ENCODE measurements around the gene MTCL3.
"Not testable (repeated sequence)": the region's sequence is repeated elsewhere in the genome, so short reads cannot be mapped to it uniquely, and the experiment has no call there.

The MTCL3 gene

DNA sequence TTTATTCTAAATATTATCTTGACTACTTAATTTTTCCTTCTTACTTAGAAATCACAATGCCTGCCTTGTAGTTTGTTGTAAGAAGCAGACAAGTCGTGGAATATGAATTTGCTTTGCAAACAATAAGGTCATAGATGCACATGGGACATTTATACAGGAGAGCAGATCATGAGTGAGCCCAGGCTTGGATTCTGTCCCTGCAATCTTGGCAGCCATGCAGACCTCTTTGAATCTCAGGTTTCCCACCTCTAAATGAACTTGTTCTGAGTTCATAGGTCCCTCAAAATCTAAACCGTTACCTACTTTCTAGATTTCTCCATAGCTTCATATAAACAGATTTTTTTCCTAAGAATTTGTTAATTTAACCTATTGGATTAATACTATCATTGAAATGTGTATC is 79.4 kb downstream of the MTCL3 start:
- FAIRE-seq (no peak), DNase-seq (ENCODE audit: insufficient read length, low spot score) (no peak)

DNA sequence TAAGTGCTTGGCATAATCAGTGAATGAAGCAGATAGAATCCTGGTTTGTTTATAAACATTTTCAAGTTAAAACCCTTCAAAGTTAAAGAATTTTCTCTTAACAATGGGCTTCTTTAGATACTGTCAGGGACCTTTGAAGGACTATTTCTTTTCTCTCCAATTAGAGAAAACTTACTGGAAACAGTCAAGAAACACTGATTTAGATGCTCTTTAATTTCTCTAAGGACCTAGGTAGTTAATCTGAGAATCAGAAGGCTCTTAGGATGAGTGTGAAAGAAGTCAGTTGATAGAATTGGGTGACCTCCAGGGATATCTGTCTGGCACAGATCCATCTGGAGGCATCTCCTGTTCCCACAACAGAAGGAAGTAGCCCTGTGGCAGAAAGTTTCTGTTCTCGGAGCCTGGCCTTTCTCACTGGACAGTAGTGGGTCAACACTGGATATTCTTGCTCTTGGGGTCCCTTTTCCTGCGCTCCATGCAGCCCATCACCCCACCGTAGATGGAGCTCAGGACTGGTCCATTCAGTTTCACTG is 82.5 kb downstream of the MTCL3 start:
- no peak for FAIRE-seq
- DNase-seq (ENCODE audit: insufficient read length, low spot score): no peak

DNA sequence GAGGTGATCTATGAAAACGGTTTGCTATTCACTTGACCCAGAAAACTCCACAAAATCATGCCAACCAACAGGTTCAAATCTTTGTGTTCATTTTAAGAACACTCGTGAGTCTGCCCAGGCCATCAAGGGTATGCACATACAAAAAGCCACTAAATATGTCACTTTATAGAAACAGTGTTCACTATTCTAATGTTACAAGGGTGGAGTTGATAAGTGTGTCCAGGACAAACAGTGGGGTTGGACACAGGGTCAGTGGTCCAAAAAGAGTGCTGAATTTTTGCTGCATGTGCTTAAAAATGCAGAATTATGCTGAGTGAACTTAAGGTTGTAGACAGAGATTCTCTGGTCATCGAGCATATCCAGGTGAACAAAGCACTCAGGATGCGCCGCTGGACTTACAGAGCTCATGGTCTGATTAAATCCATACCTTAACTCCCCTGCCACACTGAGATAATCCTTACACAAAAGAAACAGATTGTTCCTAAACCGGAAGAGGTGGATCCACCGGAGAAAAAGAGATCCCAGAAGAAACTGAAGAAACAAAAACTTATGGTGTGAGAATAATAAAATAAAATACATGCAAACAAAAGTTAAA is 83.4 kb downstream of the MTCL3 start:
- DNase-seq (ENCODE audit: insufficient read length, low spot score) (no peak), FAIRE-seq (no peak)

DNA sequence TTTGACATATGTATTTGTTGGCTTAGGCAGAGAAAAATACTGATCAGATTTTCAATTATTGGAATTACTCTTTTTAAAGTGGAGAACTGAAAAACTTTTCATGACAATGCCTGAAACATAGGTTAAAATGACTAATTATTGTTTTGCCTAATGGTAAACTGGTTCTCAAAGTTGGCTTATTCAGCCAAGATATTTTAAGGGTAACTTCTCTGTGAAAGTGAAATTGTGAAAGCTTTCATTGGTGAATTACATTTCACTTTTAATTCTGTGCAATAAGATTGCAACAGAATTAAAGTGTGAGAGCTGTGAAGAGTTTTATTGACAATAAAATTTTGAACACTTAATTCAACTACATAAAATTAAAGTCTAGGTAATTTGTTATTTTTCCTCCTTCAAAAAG is 84.5 kb downstream of the MTCL3 start:
- DNase-seq (ENCODE audit: insufficient read length, low spot score) (no peak), FAIRE-seq (no peak)

DNA sequence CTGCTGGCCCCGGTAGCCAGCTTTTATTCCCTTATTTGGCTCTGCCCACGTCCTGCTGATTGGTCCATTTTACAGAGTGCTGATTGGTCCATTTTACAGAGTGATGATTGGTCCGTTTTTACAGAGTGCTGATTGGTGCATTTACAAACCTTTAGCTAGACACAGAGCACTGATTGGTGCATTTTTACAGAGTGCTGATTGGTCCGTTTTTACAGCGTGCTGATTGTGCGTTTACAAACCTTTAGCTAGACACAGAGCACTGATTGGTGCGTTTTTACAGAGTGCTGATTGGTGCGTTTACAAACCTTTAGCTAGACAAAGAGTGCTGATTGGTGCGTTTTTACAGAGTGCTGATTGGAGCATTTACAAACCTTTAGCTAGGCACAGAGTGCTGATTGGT is 90.6 kb downstream of the MTCL3 start:
- DNase-seq (ENCODE audit: insufficient read length, low spot score); FAIRE-seq: not testable (repeated sequence)

DNA sequence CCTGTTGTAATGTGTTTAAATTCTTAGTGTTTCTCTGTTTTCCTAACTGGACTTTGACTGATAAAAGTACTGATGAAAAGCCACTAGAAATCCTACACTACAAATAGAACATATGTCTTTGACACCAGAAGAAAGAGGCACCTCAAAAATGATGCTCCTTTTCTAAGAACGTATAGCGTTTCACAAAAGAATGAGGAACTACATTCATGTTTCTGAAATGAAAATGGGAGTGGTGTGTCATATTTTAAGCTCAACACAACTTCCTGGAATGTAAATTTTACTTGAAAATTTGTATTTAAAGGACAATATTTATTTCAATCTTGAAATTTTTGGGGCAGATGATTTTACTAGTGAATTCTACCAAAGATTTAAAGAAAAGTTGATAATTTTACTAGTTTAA is 95.2 kb downstream of the MTCL3 start:
- DNase-seq (ENCODE audit: insufficient read length, low spot score) (no peak), FAIRE-seq (no peak)
